IPS-NIHi11 (cell line): ENCODE measurements around the gene HOXC9.

Source experiments
- DNase-seq: peaks from one replicate; pipeline ENCODE4 v3.0.0; 2012; ENCODE audit warnings: mixed read lengths, low spot score

HOXC9 gene

GRCh38 chr12:53988541-53989226, 11.3 kb upstream of the HOXC9 start:
- no peak for DNase-seq

DNA sequence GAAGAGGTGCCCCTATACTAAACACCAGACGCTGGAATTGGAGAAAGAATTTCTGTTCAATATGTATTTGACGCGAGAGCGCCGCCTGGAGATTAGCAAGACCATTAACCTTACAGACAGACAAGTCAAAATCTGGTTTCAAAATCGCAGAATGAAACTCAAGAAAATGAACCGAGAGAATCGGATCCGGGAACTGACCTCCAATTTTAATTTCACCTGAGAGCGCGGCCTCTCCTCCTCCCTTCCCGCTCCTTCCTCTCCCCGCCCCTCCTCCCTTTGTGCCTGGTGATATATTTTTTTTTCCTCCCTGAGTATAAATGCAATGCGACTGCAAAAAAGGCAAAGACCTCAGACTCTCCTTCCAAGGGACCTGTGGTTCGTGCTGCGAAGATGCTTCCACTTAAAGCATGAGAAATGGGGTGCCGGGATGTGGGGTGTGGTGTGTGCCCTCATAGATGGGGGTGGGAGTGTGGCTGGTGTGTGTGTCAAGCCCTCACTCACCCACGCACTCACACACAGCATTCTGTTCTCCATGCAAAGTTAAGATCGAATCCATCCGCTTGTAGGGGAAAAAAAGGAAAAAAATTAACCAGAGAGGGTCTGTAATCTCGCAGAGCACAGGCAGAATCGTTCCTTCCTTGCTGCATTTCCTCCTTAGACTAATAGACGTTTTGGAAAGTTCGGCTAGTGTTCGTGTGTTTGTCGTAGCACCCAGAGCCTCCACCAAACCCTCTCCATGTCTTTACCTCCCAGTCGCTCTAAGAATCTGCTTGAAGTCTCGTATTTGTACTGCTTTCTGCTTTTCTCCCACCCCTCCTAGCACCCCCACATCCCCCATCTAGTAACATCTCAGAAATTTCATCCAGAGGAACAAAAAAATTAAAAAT, 10.5 kb upstream of the HOXC9 start:
- DNase-seq = no peak

DNA sequence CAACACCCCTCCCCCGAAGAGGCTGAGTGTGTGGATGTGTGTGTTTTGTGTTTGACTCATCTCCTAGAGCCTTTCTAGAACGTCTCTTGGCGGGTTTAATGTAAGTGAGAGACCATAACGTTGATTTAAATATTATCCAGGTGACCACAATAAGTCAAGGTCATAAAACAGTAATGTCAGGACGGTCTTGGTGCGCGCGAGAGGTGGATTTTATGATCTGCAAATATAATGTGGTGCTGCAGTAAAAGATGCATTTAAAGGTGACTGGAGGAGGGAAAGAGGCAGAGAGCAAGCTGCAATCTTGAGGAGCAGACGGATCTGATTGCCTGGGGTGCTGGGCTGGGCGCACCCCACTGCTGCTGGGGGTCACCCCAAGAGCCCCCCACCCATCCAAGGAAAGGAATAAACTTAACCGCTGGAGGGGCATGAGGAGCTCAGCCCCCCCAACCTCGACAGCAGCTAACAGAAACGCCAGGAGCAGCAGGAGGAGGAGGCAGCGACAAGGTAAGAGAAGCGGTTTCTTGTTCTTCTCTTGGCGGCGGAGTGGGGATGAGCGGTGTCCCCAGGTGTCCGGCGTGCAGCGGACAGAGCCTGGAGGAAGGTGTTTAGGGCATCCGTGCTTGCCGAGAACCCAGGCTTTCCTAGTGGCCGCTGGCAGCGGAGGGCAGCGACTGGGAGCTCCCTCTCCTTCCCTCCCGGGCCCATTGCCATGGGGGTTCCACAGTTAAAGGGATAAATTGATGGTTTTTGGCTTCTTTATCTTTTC, 9.5 kb upstream of the HOXC9 start:
- DNase-seq = no peak

DNA sequence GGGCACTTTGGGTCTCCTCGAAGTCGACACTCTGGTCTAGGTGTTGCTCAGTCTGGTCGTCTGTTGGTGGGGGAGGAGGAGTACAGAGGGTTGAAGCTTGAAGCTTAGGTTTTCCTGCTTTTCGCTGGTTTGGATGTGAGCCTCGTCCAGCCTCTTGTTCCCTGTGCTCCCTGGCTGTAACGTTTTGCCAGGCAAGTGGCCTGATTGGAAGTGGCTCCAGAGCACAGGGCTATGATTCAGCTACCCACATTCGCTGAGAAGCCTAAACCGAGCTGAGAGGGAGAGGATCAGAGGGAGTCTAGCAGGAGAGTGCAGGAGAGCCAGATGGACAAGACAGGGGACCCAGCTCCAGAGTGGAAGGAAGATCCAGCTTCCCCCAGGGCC, 8.9 kb upstream of the HOXC9 start:
- DNase-seq = no peak

DNA sequence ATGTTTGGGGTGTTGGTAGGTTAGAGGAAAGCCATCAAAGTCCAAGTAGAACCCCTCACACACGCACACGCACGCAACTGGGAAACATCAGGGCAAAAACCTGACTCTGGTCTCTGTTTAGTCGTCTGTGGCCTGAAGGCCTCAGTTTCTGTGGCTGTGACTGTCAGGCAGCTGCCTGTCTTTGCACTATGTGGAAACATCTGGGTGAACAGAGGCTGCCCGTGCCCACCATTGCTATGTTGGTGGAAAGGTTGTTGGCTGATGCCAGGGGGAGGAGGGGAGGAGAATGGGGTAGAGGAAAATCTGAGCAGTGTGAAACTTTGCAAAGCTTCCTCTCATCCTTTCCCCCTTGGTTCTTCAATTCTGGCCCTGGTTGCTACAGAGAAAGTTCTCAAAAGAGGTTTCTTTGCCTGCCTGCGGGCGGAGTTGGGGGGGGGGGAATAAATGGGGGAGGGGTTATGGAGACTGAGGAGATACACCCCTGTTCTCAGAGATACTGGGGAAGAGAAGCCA, 7.5 kb upstream of the HOXC9 start:
- DNase-seq = no peak

- no peak for DNase-seq
Observed at GRCh38 chr12:53993162-53994008, 6.6 kb upstream of the HOXC9 start.

- no peak for DNase-seq
Observed at GRCh38 chr12:53994009-53994263, 6.0 kb upstream of the HOXC9 start.

DNA sequence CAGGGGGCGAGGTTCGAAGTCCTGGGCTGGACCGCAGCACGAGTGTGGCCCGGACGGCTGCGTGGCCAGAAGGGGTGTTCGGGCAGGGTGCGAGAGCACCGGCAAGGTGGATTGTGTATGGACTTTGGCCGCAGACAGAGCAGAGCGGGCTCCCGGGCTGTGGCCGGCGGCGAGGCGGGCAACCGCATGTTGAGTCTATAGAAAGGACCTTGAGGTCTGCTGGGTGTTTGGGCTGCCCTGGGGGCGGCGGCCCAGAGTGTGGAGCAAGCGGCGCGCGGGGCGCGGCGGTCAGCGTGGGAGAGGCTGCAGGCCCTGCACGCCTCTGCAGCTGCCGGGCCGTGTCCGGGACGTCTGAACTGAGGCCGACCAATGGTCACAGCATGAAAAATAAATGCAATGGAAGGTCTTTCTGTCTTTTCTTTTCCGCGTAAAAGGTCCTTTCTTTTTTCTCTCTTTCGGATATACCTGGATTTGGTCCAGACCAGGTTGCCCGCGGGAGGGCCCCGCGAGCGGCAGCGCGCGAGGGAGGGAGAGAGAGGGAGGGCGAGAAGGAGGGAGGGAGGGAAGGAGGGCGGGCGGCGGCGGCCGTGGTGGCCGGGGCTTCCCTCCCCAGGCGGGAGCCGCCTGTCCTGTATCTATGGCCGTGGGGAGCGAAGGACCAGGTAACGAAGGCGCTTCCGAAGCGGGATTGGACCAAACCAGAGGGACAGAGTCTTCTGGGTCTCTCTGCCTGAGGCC, 5.5 kb upstream of the HOXC9 start:
- DNase-seq = no peak

GRCh38 chr12:53995002-53995377, 5.0 kb upstream of the HOXC9 start:
- DNase-seq = no peak

DNA sequence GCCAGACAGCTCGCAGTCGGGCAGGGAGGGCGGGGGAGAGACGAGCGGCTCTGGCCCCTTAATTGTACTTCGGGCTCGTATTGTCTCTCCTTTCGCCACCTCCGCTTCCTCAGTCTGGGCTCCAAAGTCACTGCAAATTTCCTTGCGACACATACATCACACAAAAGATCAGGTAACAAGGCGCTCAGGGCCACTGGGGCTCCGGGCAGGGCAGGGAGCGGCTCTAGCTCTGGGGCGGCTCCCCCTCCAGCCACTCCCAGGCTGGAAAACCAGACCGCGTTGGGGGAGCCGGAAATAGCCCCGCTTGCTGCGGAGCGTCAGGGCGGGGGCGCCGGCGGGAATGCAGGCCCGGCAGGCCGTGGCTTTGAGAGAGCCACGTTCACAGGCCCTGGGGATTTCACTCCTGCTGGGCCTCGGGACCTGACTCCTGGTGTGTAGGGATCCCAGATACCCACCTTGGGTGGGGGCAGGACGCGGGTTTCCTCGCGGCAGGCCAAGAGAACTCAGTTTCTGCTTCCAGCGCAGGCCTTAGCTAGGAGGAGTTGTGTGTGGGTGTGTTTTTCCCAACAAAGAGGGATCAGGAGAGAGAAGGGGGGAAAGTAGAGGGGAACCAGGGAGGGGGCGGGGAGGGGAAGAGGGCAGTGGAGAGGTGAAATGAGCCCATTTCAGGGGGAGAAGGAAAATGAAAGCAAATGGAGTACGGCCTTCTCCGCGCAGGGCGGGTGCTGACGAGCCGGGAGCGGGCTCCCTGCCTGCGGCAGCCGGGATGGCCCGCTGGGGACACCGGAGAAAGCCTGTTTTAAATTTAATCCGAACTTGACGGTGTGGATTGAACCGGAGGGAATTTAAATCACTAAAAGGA, 4.4 kb upstream of the HOXC9 start:
- DNase-seq = peak; percentile 74

DNA sequence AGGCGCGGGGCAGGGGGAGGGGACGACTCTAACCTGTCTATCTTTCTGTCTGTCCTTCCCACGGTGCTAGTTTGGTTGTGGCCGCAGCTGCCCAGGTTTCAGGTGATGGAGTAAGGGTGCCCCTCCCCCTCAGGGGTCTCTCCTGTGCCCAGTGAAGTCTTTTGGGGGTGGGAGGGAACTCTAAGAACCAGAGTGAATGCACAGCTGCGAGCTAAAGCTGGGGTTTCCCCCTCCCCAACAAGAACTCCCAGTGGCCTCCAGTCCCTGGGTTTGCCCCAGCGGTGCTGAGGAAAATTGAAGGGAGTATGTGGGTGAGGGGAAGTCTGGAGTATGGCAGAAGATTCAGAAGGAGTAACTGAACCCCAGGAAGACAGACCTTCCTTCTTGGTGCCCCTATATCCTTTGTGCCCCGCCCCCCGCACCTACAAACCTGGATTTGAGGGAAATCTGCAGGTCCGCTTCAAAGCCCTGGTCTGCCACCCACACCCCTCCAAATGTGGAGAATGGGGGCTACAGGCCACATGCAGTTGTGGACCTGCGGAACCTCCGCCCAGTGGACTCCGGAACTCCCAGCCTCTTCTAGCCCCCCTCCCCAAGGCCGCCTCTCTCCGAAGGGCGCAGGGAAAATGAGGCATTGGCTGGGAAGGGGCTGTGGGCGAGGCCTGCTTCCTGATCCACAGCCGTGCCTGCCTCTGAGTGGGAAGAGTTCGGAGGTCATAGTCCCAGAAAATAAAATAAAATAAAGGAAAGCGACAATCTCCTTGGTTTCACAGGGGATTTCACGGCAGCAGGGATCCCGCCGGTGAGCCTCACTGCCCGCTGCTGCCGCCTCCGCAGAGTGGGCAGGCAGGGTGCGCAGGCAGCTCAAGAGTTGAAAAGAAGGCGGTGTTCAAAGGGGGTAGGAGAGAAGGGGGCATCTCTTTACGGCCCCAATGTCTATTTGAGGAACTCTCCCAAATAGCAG, 3.4 kb upstream of the HOXC9 start:
- no peak for DNase-seq

GRCh38 chr12:53997204-53998109, 2.5 kb upstream of the HOXC9 start:
- DNase-seq = no peak

- no peak for DNase-seq
Observed at GRCh38 chr12:53998110-53998899, 1.7 kb upstream of the HOXC9 start.

- no peak for DNase-seq
Observed at GRCh38 chr12:53998900-53999236, 1.1 kb upstream of the HOXC9 start.

GRCh38 chr12:53999559-54000115, 324 bp upstream of the HOXC9 start:
- no peak for DNase-seq

GRCh38 chr12:54001283-54002187, 1.6 kb downstream of the HOXC9 start:
- DNase-seq = no peak
